Measurements from ENCODE around the gene ZBTB32.

ZBTB32 gene

DNA sequence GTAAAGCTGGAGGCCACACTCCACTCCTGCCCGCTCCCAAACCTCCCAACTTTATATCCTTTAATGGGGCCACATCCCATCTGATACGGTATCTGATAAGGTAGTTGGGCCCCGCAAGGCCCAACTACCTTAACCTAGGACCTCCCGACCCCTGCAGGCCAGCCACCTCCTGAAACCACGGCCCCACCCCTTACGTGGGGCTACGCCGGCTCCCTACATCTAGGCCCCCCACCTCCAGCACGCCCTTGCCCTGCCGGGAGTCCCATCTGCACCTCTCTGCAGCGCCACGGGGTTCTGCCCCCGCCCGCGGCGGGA is 35.7 kb downstream of the ZBTB32 start (continued):
- TF ChIP-seq, protein P1, sequence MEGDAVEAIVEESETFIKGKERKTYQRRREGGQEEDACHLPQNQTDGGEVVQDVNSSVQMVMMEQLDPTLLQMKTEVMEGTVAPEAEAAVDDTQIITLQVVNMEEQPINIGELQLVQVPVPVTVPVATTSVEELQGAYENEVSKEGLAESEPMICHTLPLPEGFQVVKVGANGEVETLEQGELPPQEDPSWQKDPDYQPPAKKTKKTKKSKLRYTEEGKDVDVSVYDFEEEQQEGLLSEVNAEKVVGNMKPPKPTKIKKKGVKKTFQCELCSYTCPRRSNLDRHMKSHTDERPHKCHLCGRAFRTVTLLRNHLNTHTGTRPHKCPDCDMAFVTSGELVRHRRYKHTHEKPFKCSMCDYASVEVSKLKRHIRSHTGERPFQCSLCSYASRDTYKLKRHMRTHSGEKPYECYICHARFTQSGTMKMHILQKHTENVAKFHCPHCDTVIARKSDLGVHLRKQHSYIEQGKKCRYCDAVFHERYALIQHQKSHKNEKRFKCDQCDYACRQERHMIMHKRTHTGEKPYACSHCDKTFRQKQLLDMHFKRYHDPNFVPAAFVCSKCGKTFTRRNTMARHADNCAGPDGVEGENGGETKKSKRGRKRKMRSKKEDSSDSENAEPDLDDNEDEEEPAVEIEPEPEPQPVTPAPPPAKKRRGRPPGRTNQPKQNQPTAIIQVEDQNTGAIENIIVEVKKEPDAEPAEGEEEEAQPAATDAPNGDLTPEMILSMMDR (tag by site-specific recombination; IDR thresholded peaks at IDR 0.05) = peak; percentile 76
- TF ChIP-seq KLF7 (tag by site-specific recombination; IDR thresholded peaks at IDR 0.05; ENCODE audit: borderline replicate concordance) (no peak), ZNF223 (tag by site-specific recombination; IDR thresholded peaks at IDR 0.05) (no peak), GLIS1 (tag by site-specific recombination; IDR thresholded peaks at IDR 0.05) (peak; percentile 33), ZNF792 (tag by site-specific recombination; IDR thresholded peaks at IDR 0.05) (no peak), ZNF112 (tag by site-specific recombination; IDR thresholded peaks at IDR 0.05) (no peak), ZNF560 (tag by site-specific recombination; IDR thresholded peaks at IDR 0.05; ENCODE audit: borderline replicate concordance) (no peak), ZNF76 (tag by site-specific recombination; IDR thresholded peaks at IDR 0.05; ENCODE audit: borderline replicate concordance, low read depth) (0 out of 2 replicates have a peak, but pooled peaks have one; percentile 35), ZNF596 (tag by site-specific recombination; IDR thresholded peaks at IDR 0.05) (no peak), ZNF423 (tag by site-specific recombination; IDR thresholded peaks at IDR 0.05) (peak; percentile 77), ZNF341 (tag by site-specific recombination; IDR thresholded peaks at IDR 0.05; ENCODE audit: low read depth) (no peak), ZFP37 (tag by site-specific recombination; IDR thresholded peaks at IDR 0.05) (0 out of 2 replicates have a peak, but pooled peaks have one; percentile 42)
- TF ChIP-seq, protein P2, sequence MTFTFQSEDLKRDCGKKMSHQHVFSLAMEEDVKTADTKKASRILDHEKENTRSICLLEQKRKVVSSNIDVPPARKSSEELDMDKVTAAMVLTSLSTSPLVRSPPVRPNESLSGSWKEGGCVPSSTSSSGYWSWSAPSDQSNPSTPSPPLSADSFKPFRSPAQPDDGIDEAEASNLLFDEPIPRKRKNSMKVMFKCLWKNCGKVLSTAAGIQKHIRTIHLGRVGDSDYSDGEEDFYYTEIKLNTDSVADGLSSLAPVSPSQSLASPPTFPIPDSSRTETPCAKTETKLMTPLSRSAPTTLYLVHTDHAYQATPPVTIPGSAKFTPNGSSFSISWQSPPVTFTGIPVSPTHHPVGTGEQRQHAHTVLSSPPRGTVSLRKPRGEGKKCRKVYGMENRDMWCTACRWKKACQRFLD (tag by site-specific recombination; IDR thresholded peaks at IDR 0.05) = no peak
- TF ChIP-seq, protein P3, sequence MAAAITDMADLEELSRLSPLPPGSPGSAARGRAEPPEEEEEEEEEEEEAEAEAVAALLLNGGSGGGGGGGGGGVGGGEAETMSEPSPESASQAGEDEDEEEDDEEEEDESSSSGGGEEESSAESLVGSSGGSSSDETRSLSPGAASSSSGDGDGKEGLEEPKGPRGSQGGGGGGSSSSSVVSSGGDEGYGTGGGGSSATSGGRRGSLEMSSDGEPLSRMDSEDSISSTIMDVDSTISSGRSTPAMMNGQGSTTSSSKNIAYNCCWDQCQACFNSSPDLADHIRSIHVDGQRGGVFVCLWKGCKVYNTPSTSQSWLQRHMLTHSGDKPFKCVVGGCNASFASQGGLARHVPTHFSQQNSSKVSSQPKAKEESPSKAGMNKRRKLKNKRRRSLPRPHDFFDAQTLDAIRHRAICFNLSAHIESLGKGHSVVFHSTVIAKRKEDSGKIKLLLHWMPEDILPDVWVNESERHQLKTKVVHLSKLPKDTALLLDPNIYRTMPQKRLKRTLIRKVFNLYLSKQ (tag by site-specific recombination; IDR thresholded peaks at IDR 0.05; ENCODE audit: borderline replicate concordance) = no peak
- TF ChIP-seq, protein P4, sequence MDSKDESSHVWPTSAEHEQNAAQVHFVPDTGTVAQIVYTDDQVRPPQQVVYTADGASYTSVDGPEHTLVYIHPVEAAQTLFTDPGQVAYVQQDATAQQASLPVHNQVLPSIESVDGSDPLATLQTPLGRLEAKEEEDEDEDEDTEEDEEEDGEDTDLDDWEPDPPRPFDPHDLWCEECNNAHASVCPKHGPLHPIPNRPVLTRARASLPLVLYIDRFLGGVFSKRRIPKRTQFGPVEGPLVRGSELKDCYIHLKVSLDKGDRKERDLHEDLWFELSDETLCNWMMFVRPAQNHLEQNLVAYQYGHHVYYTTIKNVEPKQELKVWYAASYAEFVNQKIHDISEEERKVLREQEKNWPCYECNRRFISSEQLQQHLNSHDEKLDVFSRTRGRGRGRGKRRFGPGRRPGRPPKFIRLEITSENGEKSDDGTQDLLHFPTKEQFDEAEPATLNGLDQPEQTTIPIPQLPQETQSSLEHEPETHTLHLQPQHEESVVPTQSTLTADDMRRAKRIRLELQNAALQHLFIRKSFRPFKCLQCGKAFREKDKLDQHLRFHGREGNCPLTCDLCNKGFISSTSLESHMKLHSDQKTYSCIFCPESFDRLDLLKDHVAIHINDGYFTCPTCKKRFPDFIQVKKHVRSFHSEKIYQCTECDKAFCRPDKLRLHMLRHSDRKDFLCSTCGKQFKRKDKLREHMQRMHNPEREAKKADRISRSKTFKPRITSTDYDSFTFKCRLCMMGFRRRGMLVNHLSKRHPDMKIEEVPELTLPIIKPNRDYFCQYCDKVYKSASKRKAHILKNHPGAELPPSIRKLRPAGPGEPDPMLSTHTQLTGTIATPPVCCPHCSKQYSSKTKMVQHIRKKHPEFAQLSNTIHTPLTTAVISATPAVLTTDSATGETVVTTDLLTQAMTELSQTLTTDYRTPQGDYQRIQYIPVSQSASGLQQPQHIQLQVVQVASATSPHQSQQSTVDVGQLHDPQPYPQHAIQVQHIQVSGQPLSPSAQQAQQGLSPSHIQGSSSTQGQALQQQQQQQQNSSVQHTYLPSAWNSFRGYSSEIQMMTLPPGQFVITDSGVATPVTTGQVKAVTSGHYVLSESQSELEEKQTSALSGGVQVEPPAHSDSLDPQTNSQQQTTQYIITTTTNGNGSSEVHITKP (tag by site-specific recombination; IDR thresholded peaks at IDR 0.05) = no peak
- TF ChIP-seq, protein P5, sequence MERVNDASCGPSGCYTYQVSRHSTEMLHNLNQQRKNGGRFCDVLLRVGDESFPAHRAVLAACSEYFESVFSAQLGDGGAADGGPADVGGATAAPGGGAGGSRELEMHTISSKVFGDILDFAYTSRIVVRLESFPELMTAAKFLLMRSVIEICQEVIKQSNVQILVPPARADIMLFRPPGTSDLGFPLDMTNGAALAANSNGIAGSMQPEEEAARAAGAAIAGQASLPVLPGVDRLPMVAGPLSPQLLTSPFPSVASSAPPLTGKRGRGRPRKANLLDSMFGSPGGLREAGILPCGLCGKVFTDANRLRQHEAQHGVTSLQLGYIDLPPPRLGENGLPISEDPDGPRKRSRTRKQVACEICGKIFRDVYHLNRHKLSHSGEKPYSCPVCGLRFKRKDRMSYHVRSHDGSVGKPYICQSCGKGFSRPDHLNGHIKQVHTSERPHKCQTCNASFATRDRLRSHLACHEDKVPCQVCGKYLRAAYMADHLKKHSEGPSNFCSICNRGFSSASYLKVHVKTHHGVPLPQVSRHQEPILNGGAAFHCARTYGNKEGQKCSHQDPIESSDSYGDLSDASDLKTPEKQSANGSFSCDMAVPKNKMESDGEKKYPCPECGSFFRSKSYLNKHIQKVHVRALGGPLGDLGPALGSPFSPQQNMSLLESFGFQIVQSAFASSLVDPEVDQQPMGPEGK (tag by site-specific recombination; IDR thresholded peaks at IDR 0.05) = 0 out of 2 replicates have a peak, but pooled peaks have one; percentile 80
- TF ChIP-seq, protein P6, sequence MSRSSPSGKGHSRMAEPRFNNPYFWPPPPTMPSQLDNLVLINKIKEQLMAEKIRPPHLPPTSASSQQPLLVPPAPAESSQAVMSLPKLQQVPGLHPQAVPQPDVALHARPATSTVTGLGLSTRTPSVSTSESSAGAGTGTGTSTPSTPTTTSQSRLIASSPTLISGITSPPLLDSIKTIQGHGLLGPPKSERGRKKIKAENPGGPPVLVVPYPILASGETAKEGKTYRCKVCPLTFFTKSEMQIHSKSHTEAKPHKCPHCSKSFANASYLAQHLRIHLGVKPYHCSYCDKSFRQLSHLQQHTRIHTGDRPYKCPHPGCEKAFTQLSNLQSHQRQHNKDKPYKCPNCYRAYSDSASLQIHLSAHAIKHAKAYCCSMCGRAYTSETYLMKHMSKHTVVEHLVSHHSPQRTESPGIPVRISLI (tag by site-specific recombination; IDR thresholded peaks at IDR 0.05) = no peak
- TF ChIP-seq, protein P7, sequence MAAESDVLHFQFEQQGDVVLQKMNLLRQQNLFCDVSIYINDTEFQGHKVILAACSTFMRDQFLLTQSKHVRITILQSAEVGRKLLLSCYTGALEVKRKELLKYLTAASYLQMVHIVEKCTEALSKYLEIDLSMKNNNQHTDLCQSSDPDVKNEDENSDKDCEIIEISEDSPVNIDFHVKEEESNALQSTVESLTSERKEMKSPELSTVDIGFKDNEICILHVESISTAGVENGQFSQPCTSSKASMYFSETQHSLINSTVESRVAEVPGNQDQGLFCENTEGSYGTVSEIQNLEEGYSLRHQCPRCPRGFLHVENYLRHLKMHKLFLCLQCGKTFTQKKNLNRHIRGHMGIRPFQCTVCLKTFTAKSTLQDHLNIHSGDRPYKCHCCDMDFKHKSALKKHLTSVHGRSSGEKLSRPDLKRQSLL (tag by site-specific recombination; IDR thresholded peaks at IDR 0.05) = no peak

All from HEK293 (cell line).